ENCODE results near the gene SRL. TPM values are rescaled to one million over a fixed set of nuclear protein-coding genes. Genes with fewer than 3 reads are reported as not detected.

SRL gene
- total and polyA plus RNA-seq, 2 of the 13 experiments (the other 11 are each of a cell fraction or from before 2014, with no cell fraction given), result 0.05 TPM; not detected in 1

- TF ChIP-seq MYPOP (CRISPR knock-in tag; IDR thresholded peaks at IDR 0.05) (peak; percentile 78; the same call in 1 of the 2 replicates), ZBTB42 (CRISPR knock-in tag; IDR thresholded peaks at IDR 0.05) (no peak; the same call in 1 of the 2 replicates), ATAD3A (CRISPR knock-in tag; IDR thresholded peaks at IDR 0.05) (0 out of 2 replicates have a peak, but pooled peaks have one; percentile 73), PHF21A (CRISPR knock-in tag; IDR thresholded peaks at IDR 0.05) (no peak), ZNF678 (CRISPR knock-in tag; IDR thresholded peaks at IDR 0.05) (peak; percentile 48; the same call in 1 of the 2 replicates), KLF15 (CRISPR knock-in tag; IDR thresholded peaks at IDR 0.05; ENCODE audit: borderline replicate concordance) (0 out of 2 replicates have a peak, but pooled peaks have one; percentile 74), ZNF451 (CRISPR knock-in tag; IDR thresholded peaks at IDR 0.05) (peak; percentile 89; the same call in 1 of the 2 replicates), CENPX (CRISPR knock-in tag; IDR thresholded peaks at IDR 0.05) (no peak), FOXC1 (CRISPR knock-in tag; IDR thresholded peaks at IDR 0.05; ENCODE audit: borderline replicate concordance) (peak; percentile 77), HINFP (CRISPR knock-in tag; IDR thresholded peaks at IDR 0.05; ENCODE audit: low read depth) (peak; percentile 62), ZNF138 (CRISPR knock-in tag; IDR thresholded peaks at IDR 0.05; ENCODE audit: low read depth) (peak; percentile 7; the same call in 1 of the 2 replicates), ZNF292 (CRISPR knock-in tag; IDR thresholded peaks at IDR 0.05; ENCODE audit: borderline replicate concordance, low read depth) (no peak), SSRP1 (CRISPR knock-in tag; IDR thresholded peaks at IDR 0.05) (peak; percentile 21; the same call in 1 of the 2 replicates), ZNF790 (CRISPR knock-in tag; IDR thresholded peaks at IDR 0.05; ENCODE audit: borderline replicate concordance) (no peak), ZNF547 (CRISPR knock-in tag; IDR thresholded peaks at IDR 0.05) (peak; percentile 81), PITX1 (CRISPR knock-in tag; IDR thresholded peaks at IDR 0.05) (peak; percentile 64; the same call in 1 of the 2 replicates), ZC3H4 (CRISPR knock-in tag; IDR thresholded peaks at IDR 0.05; ENCODE audit: borderline replicate concordance) (peak; percentile 47; the same call in 1 of the 2 replicates), ZSCAN5A (CRISPR knock-in tag; IDR thresholded peaks at IDR 0.05; ENCODE audit: borderline replicate concordance) (peak; percentile 88; the same call in 1 of the 2 replicates), ZNF484 (CRISPR knock-in tag; IDR thresholded peaks at IDR 0.05; ENCODE audit: borderline replicate concordance, low read depth) (0 out of 2 replicates have a peak, but pooled peaks have one; percentile 21), TAF1 (CRISPR knock-in tag; IDR thresholded peaks at IDR 0.05) (peak; percentile 67), THAP8 (CRISPR knock-in tag; IDR thresholded peaks at IDR 0.05; ENCODE audit: borderline replicate concordance) (0 out of 2 replicates have a peak, but pooled peaks have one; percentile 42)
These were observed 29.6 kb upstream of the SRL start (continued) for GRCh38 chr16:4271176-4272113.

Measured in HepG2 (cell line).